ENCODE results near the gene ZNF618.

ZNF618 gene

DNA sequence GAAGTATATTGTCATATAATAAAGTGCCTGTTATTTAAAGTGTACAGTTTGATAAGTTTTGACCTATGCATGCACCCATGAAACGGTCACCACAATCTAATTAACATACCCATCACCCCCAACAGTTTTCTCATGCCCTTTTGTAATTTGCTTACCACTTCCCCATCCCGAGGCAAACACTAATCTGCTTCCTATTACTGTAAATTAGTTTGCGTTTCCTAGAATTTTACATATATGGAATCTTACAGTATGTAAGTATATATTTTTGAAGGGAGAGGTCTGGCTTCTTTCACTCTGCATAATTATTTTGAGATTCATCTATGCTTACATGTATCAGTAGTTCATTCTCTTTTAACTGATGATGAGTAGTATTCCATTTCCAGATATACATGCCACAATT is 145.5 kb downstream of the ZNF618 start:
- no peak for DNase-seq (ENCODE audit: low read depth, low spot score)

DNA sequence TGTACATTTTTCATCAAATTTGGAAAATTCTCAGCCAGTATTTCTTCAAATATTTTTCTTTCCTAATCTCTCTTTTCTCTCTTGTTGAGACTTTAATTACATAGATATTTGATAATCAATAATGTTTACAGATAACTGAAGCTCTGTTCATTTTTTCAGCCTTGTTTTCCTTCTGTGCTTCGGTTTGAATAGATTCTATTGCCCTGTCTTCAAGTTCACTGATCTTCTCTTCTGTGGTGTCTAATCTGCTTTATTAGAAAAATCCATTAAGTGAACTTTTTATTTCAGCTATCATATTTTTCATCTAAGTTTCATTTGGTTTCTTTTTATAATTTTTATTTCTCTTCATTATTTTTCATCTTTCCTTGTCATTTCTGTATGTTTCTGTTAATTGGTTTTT is 147.9 kb downstream of the ZNF618 start:
- DNase-seq (ENCODE audit: low read depth, low spot score) = no peak

DNA sequence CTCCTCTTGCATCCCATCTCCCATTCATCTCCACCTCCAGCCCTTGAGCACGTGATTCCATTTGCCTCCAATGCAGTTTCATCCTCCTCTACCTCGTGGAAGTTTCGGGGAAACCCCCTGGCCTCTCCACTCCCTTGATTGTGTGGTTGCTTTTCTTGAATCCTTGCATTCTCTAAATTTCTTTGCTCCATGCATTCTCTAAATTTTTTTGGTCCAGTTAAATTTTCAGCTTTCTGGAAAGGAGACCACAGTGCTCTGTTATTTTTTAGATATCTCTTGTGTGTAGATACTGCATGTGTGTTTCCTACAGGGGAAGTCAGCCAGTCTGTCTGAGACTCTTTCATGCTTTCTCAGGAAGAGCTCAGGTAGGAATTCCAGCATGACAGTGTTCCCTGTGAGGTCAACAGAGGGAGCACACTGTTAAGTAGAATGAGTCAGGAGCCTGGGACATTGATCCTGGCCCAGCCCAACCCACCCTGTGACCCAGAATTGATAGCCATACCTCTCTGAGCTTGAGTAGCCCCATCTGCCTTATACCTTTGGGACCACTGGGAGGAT is 149.2 kb downstream of the ZNF618 start:
- no peak for DNase-seq (ENCODE audit: low read depth, low spot score)

DNA sequence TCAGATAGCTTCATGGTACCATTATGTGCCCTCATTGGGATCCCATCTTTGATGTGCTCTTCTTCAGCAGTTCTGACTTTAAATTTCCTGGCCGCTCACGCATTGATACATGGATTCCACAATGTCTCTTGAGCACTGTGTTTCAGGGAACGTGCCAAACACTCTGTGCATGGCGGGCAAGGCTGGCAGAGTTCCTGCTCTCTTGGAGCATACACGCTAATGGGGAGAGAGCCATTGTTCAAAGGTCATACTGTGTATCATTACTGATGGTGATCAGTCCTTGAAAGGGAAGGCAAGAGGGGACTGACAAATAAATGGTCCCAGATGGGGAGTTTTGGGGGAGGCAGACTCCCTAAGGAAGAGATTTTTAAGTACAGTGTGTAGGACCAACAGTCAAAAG is 149.7 kb downstream of the ZNF618 start:
- DNase-seq (ENCODE audit: low read depth, low spot score) = no peak

DNA sequence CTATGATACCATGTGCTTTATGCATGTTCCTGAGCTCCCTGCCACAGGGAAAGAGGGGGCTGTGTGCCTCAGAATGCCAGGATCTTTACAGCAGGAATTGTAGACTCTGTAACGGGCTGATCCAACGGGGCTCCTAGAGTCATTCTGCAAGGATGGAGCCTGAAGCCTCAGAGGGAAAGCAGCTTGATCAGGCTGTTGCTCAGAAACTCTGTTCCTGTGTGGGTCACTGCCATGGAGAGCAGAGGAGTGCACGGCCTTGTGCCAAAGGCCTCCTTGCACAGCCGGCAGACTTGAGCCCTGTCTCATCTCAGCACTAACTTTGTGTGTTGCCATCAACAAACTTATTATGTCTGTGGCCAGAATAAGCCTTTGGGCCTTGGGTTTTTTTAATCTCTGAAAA is 150.2 kb downstream of the ZNF618 start:
- no peak for DNase-seq (ENCODE audit: low read depth, low spot score)

DNA sequence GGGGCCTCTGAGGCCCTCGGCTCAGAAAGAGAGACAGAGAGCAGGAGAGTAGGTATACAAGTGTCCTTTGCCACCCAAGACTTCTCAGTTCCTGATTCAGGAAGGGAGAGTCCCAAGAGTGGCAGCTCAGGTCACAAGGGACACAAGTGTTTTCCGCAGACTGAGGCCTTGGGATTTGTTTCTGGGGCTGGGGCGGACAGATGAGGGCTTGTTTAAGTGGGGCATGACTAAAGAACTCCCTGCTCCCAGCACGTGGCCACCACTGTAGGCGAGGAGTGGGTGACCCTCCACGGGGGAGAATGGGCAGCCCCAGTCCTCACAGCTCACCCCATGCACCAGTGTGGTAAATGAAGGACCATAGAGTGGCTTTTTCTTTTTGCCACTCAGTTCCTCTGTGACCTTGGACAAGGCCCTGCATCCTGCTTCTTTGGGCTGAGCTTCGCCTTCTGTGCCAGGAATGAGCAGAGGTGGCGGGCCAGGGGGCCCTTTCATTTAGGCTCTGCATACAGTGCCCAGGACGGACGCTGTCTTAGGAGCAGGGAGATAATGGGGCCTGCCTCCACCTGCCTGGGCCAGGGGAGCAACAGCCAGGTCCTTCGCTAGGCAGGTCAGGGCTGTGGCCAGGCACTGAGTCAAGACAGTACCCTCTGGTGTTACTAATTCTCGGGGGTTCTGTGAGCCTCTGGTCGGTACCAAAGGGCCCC is 151.2 kb downstream of the ZNF618 start:
- no peak for DNase-seq (ENCODE audit: low read depth, low spot score)

DNA sequence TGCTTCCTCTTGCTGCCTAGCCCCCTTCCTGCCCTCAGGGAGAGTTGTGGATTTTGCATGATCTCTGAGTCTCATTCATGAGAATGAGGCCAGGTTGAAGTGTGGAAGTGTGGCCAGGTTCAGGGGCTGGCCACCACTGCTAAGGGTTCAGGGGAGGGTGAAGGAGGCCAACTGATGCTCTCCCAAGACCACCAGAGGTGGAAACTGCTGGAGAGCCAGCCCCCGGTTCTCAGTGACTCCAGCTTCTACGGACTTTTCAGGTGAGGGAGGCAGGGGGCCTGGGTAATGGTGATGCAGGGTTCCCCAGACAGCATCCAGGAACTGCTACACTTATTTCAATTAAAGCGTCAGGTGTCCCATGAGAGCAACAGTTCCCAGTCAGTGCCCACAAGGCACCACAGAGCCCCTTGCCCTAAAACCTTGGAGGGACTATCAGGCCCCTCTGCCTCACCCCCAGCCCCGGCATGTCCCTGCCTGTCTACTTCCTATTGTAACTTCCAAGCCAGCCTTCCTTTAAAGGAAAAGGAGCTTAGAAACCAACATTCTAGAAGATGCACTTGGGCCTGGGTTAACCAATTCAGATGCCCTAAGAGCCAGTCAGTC is 151.9 kb downstream of the ZNF618 start:
- DNase-seq (ENCODE audit: low read depth, low spot score) = no peak

DNA sequence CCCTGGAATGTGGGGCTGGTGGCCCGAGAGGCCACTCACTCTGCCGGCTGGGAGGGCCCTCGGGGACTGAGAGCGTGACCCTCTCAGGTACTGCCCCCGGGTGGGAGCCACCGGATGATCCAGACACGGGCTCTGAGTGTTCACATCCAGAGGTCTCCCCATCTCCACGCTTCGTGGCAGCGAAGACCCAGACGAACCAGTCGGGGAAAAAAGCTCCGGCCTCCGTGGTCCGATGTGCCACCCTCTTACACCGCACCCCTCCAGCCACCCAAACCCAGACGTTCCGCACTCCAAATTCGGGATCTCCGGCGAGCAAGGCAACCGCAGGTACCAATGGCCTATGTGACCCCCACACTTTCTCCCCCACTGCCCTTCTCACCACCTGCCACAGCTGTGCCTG is 152.5 kb downstream of the ZNF618 start:
- no peak for DNase-seq (ENCODE audit: low read depth, low spot score)

DNA sequence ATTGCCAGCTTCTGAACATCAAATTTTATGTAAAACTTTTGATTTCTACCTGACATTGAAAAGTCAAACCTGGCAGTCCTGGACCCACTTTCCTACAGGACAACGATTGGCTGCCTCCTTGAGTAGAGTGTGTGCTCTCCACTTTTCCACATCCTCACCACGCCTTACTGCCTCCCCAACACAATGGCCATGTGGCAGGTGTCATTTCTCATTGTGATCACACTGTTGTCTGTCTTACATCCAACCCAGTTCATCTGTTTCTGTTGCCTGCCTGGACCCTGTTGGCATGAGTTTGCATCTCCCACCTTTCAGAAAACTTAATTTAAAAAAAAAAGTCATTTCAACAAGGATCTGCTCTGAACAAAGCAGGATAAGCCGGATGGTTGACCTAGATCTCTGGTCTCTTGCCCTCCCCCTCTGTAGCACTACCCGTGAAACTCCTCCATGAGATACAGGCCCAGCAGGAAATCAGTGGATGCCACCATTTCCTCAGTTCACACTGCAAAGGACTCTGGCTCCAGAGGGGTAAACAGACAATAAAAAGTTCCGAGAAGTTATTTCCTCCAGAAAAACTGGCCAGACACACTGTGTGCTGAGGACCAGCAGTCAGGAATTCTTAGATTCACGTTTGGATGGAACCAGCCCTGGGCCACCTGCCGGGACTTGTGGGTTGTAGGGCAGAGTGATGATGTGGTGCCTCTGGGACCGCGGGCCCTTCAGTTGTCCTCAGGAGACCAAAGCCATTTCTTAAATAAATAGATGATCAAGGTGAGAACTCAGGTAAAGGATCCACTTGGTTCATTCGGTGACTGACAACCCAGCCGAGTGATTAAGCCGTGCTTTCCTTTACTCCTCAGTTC is 153.4 kb downstream of the ZNF618 start:
- DNase-seq (ENCODE audit: low read depth, low spot score) = no peak

DNA sequence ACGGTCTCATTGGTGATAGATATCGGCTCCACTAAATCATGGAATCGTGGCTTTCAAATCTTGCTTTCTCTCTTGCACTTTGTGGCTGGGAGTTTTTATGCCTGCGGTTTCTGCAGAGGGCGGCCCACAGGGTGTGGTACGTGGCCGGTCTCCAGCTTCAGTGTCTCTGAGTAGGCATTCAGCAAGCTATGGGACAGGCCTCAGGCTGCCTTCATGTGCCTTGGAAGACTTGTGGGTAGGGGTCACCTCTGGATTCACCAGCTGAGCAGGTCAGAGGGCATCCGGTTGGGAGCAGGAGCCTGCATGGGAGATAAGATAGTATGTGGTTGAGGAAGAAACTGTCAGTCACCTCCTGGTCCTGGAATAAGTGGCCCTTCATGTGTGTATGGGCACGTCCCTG is 154.3 kb downstream of the ZNF618 start:
- no peak for DNase-seq (ENCODE audit: low read depth, low spot score)

DNA sequence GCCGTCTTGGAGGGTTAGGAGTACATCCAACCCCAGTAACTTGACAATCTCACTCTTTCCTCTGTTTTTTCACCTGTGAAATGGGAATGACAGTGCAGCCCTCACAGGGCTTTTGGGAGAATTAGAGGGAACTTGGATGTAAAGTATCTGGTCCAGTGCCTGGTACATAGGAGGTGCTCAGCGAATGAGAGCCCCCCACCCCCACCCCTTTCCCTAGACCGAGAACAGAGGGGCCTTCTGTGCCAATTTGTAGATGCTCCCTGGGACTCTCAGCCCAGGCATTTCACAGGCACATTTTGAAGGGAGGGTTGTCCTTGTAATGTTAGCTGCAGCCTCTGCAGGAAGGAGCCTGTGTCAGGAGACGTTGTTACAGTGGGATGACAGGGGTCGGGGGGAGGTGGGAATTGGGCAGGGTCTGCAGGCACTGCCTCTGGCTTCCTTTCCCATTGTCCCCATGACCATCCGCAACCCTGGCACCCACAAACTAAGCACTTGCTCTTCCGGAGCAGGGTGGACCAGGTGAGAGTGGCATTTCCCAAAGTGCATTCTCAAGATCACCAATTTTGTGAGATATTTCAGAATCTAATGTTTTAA is 155.0 kb downstream of the ZNF618 start:
- DNase-seq (ENCODE audit: low read depth, low spot score) = no peak

DNA sequence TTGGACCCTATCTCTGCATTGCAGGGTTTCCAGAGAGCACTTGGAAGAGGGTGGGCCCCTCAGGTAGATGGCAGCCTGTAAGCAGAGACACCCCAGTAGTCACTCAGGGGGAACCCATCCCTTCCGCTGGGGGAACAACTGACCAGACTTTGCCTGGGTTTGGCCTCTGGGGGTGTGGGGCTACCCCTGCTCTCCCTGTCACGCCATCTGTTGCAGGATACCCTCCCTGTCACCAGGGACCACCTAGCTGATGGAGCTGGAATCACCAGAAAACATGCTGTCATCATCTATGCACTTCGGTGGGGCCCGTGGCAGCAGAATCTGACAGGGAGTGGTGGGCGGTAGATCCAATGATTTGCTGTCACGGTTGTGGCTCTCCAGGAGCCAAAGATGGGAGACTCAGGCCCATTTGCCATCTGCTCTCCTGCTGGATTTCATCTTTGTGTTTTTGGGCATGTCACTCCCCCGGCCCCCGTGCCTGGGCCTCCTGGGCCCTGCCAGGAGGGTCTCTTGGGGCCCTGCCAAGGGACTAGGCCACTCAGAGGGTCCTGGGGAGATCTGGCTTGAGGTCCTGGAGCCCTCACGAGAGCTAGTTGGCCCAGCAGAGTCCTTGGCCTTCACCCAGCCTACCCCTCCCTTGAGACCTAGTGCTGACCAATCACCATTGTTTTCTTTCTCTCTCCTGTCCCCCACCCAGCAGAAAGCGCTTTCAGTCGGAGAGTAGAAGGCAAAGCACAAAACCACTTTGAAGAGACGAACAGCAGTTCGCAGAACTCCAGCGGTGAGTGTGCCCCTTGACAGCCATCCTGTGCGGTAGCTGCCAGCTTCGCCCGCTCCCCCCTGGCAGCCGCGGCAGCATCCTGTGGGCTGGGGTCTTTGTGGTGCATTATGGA is 156.1 kb downstream of the ZNF618 start:
- DNase-seq (ENCODE audit: low read depth, low spot score) = no peak

DNA sequence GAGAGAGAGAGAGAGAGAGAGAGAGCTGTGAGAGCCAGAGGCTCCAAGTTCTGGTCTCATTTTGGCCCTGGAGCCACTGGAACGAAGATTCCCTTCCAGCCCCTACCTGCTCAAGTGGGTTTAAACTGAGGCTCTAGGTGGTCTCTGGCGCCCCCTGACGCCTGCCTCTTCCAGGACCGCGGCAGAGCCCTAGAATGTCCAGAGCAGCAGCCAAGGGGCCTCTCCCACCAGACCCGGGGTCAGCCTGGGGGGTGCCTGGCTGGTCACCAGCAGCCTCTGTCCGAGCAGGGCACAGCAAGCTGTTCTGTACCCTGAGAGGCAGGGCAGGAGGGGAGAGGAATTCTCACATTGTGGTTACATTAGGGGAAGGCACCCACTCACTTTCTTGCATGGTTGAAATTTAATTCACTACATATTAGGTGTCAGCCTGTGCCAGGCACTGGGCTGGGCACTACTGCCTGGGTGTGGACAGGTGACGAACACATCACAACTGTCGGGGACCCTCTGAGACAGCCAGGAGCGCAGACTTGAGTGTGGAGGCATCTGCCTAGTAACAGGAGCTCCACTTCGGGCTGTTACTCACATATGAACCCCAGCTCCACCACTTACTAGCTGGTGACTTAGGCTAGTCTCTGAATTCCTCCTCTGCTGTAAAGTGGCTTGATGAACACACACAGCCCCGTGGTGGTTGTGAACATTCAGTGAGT is 157.4 kb downstream of the ZNF618 start:
- no peak for DNase-seq (ENCODE audit: low read depth, low spot score)

DNA sequence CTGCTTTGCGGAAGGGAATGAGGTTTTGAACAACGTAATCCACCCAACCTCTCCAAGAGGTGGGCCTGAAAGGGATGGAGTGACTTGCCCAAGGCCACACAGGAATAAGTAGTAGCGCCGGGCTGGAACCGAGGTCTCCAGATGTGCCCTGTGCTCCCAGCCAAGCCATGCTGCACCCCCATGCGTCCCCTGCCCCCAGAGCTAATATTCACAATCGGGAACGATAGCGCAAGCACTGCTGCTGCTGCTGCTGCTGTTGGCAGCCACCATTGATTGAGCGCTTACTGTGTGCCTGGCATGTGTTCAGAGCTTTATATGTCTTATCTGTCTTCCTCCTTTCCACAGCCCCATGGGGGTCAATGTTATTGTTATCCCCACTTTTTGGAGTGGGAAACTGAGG is 158.1 kb downstream of the ZNF618 start:
- no peak for DNase-seq (ENCODE audit: low read depth, low spot score)

DNA sequence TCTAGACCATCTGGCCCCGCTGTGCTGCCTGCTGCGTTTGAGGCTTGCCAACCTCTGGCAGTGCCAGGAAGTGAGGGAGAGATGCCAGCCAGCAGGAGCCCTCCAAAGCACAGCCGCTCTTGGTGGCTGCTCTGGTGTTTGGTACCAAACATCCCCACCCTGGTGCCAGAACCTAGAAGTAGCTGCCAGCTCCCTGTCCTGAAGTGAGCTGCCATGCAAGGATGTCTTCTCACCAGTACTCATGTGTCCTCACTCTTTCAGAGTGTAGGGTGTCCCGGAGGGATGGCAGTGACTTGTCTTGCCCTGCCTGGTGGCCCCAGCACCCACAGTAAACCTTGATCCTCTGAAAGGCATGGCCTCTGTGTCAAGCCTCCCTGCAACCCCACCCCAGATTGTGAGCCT is 158.6 kb downstream of the ZNF618 start:
- no peak for DNase-seq (ENCODE audit: low read depth, low spot score)

DNA sequence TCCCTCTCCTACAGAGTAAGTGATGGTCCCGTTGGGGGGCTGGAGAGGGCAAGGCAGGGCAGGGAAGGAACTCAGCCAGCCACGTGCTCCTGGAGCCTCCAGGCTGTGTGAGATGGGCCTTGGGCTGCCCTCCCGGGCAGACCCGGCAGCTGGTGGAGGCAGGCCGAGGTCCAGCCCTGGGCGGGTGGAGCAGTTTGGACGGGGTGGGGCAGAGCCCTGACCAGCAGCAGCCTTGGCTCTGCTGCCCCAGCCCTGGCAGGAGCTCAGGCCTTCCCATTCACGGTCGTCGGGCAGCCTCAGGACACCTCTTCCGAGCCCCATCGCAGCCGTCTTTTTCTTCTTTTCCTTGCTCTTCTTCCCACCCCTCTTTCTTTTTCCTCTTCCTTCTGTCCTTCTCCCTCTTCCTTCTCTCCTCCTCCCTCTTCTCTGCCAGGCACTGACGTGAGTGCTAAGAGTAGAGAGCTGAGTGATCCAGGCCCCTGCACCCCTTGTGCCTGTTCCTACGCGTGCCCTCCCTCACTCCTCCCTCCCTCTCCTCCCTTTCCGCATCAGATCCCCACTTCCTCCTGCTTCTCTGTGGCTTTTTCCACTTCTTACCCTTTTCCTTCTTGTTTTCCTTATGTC is 159.2 kb downstream of the ZNF618 start:
- no peak for DNase-seq (ENCODE audit: low read depth, low spot score)

DNA sequence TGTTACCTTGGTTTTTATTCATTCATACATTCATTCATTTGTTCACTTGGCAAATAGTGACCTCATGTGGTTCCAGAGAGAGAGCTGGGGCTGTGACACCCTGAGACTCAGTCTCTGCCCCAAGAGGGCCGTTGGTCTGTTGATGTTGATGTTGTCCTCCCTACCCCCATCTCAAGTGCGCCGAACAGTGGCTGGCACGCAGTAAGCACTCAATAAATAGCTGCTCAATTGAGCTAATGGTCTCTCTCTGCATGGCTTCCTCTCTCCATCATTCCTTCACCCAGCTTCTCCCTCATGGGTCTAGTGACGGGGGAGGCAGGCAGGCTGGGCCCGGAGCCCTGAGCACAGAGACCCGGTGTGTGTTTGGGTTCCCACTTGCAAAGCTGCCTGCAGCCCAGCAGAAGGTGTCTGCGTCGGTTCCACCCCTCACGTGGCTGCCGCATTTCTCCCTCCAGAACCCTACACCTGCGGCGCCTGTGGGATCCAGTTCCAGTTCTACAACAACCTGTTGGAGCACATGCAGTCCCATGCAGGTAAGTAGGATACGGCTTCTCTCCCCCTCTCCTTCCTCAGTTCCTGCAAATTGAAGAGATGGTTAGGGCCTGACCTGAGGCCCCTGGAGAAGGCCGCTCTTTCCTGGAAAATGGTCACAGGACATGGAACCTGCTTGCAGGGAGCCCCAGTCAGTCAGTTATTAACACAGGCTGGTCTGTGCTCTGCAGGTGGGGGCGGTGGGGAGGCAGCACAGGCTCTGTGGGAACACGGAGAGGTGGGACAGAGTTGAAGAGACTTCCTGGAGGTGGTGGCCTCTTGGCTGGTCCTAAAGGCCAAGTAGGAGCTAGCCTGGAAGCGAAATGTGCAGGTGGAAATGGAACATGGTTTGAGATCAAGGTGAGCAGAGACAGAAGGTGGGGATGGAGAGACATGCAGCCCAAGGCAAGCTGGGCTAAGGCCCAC is 160.0 kb downstream of the ZNF618 start:
- no peak for DNase-seq (ENCODE audit: low read depth, low spot score)

DNA sequence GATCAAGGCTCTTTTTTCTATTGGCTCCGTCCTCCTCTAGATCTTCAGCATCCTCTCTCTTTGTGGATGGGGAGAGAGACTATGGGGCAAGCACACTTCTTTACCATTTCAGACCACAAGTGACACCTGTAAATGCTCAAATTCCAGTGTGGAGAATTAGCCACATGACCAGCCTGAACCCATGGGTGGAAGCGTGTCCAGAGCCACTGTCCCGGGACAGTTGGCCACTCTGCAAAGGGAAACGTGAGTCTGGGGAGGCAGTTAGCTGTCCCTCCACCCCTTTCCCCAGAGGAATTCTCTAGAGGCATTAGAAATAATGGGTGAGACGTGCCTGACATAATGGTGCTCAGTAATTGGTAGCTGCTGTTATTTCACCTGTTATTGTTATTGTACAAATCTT is 161.1 kb downstream of the ZNF618 start:
- DNase-seq (ENCODE audit: low read depth, low spot score) = no peak
